HG03558 (cell line): ENCODE results near the gene BBS12.

Experiments used
- ATAC-seq: cut with Tn5 transposase; IDR thresholded peaks from one replicate; pipeline ENCODE4 v1.9.1; 2021; ENCODE audit warnings: moderate number of reproducible peaks; ENCODE audit not compliant: unreplicated experiment; ENCODE audit errors: extremely low read depth

The BBS12 gene

DNA sequence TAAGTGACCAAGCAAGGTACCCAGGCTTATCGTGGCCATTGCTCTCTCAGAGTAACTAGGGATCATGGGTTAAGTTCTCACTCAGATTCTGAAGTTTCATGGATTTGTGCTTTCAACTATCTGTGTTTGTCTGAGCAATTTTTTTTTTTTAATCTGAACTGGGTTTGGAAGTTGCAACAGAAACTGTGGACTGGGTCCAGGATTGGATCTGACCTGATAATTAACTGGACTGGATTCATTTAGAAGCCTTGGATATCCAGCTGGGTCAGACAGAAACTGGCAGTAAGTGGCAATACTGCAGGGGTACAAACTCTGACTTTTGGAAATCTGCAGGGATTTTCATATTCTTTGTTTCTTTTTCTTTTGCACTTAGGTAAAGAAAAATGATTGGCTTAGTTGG lies 55.4 kb downstream of the BBS12 start:
- no peak for ATAC-seq

- no peak for ATAC-seq
These were observed 56.4 kb downstream of the BBS12 start for GRCh38 chr4:122788935-122789334.

DNA sequence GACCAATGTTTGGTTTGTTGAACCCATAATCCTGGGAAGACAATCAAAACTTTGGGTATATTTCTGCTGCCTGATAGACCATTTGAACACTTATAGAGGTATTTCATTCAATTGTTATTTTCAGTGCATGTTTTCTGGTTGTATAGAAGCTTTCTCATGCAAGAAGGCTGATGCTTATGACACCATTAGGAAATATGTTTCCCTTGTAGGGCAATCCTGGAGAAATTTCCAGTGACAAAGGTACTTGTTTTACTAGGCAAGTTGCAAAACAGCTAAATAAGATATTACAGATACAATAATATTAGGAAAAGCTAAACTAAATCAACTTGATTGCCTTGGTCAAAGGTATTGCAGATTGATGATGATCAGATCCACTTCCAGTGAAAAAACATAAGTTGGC lies 61.3 kb downstream of the BBS12 start:
- no peak for ATAC-seq
